Spleen (tissue), 7 donors: ENCODE measurements around the gene REEP3.
"Not testable (repeated sequence)": the region's sequence is repeated elsewhere in the genome, so short reads cannot be mapped to it uniquely, and the experiment has no call there.

Experiments used
- CTCF ChIP-seq, 11 experiments: fragments of 200-600 bp in 7 of 11; fragments of 450-650 bp in 4 of 11; sonication (generic) in 4 of 11; IDR thresholded peaks in 8 of 11; conservative IDR thresholded peaks in 3 of 11; 1 replicate in 7 of 11; 2 replicates in 4 of 11; pipeline versions ENCODE4 v1.4.0 to v1.8.0; 2016 to 2021; ENCODE audit warnings: antibody characterized with exemption in 11 of 11, inconsistent platforms in 4 of 11, mild to moderate bottlenecking in 1 of 11
- POLR2A ChIP-seq, 3 donors: fragments of 450-650 bp; IDR thresholded peaks; one replicate each; pipeline ENCODE4 v1.5.1; 2017; ENCODE audit warnings: antibody characterized with exemption in 3 of 3, mild to moderate bottlenecking in 1 of 3
- donor health status: DM: no; HTN: no; CAD: no; lungs with moderate emphysema.
- donor health status: DM: no; HTN: no; CAD: no.
- donor health status: DM: no; HTN: no; CAD: no.

GRCh38 chr10:63492317-63492690, 28.9 kb upstream of the REEP3 start:
- TF ChIP-seq CTCF (IDR thresholded peaks at IDR 0.05 in 8 of 11, conservative IDR thresholded peaks at IDR 0.05 in 3 of 11); POLR2A (IDR thresholded peaks at IDR 0.05): not testable (repeated sequence)
